ENCODE data around the gene ELP6.
A peak's percentile ranks its signal among the peaks of the same experiment; 100 is the strongest.

Gene ELP6, protein sequence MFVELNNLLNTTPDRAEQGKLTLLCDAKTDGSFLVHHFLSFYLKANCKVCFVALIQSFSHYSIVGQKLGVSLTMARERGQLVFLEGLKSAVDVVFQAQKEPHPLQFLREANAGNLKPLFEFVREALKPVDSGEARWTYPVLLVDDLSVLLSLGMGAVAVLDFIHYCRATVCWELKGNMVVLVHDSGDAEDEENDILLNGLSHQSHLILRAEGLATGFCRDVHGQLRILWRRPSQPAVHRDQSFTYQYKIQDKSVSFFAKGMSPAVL

DNA sequence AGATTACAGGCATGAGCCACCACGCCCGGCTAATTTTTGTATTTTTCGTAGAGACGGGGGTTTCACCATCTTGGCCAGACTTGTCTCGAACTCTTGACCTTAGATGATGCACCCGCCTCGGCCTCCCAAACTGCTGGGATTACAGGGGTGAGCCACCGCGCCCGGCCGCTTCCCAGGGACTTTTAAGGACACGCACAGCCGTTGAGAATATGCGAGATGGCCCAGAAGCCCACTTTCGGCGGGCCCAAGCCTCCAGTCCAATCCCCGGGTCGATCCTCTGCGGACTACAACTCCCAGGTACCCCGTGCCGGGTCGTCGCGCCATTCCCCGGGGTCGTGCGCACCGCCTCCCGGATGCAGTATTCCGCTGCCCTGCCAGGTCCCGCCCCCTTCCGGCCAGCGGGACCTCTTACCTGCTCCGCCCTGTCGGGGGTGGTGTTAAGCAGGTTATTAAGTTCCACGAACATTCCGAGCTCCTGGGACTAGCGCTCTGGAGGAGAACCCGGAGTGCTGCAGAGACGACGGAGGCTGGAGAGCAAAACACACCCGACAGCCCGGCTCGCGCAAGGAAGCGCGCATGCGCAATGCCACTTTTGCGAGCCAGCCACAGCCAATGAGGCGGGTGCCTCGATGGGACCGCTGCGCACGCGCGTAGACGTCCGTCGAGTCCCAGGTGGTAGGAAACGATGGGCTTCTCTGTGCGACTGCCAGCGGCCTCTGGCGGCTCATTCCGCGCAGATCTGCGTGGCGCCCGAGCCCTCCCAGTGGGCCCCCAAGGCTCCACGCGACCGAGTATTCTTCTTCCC is at the start of gene ELP6:
Gene ELP6 (minus strand): TSS at position 588 of the 805 bp plus-strand sequence. CDS start 122 bp downstream, at position 466.
- peak; percentile 97 for DNase-seq (ENCODE audit: low read depth)

DNA sequence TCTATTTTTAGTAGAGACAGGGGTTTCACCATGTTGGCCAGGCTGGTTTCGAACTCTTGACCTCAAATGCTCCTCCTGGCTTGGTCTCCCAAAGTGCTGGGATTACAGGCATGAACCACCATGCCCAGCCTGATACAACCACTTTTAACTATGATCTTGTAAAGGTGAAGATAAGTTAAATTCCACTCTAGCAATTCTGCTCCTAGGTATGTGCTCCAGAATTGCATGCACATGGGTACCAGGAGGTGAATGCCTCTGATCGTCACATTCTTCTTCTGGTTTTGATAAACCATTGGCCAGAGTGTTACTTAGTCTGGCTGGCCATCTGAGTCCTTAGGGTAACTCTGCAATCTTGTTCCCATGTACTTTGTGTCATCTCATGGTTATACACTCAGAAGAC is 42.8 kb upstream of the ELP6 start:
- DNase-seq (ENCODE audit: low read depth) = no peak

DNA sequence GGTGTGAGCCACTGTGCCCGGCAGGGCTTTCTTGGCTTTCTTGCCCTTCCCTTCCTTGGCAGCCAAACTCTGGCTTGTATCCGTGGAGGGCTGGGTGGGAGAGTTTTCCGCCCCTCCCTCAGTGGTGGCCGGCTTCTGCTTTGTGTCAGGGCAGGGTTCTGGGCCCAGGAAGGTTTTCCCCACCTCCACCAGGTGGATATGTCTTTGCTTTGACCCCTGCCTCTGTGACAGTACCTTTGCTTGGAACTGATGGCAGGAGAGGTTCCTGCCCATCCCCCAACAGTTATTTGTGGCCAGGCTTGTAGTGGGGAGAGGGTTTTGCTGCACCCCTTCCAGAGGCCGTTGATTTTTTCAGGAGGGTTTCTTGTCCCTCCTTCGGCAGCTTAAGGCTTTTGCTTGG is 40.8 kb upstream of the ELP6 start:
- DNase-seq (ENCODE audit: low read depth) = no peak

DNA sequence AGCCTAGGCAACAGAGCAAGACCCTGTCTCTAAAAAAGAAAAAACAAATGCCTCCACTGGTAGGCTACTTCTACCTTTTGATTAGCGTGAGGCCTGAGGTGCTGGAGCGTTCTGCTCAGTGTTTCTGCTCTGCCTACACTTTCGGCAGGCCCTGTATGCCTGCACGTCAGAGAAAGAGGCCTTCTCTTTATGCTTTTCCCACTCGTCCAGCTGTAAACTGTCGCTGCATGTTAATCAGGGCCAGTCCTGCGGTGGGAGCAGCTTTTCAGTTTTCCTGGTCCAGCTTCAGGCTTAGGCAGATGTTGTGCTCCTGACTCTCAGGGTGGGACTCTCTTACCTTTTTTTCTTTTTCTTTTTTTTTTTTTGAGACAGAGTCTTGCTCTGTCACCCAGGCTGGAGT is 39.9 kb upstream of the ELP6 start:
- DNase-seq (ENCODE audit: low read depth) = no peak

DNA sequence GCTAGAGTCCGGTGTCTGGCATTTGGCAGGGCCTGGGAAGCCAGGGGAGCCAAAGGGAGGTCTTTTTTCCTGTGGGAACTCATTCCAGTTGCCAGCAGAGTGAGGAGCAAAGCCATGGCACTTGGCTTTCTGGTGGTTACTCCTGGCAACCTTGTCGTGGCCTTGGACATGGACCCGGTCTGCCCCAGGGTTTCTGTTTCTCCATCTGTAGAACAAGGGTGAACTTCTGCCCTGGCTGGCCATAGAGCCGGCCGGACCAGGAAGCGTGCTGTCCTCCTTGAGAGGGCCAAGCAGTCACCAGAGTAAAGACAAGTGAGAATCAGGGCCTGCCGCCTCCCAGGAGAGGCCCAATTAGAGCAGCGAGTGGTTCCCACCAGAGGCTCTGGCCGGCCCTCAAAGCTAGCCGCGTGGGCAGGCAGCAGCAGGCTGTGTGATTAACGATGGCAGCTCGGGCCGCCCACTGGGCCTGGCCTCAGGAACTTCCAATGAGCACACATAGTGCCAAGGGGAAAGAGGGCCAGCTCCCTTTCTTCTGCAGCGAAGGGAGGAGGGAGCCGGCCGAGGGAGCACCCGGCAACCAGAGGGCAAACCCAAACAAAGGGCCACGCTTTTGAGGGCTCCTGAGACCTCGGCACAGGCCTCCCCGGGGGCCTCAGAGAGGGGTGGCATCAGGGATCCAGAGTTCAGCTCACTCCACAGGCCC is 29.1 kb upstream of the ELP6 start:
- DNase-seq (ENCODE audit: low read depth) = no peak

DNA sequence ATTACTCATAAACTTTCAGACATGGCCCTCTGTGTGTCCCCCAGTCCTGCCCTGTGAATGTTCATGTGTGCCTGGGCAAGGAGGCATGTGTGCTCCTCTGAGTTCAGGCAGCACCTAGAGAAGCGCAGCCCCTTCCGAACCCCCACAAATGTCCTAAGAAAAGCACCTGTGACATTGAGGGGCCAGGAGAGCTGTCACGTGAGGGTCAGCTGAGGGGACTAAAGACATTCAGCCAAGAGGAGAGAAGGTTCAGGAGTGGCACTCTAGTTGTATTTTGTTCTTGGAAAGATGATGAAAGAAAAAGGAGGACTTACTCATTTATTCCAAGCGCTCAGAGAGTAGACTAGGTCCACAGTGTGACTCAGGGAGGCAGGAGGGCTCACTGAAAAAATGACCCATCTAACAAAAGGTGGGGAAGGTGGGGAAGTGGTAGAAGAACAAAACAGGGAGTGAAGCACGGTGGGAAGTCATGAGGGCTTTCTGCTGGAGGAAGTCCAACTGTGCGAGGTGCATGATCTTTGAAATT is 28.1 kb upstream of the ELP6 start:
- no peak for DNase-seq (ENCODE audit: low read depth)

DNA sequence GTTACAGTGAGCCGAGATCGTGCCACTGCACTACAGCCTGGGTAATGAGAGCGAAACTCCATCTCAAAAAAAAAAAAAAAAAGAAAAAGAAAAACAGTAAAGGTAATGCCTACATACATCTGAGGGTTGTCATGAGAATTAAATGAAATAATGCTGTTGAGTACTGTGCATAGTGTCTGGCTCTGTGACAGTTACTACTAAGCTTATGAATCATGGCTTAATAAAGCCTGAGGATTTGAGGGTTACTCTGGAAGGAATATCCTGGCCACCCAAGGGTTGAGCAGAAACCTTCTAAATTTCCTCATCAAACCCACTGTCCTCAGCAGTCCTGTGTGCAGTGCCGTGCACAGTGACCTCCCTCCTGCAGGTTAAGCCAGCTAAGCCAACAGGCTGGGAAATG is 26.8 kb upstream of the ELP6 start:
- peak; percentile 13 for DNase-seq (ENCODE audit: low read depth)

DNA sequence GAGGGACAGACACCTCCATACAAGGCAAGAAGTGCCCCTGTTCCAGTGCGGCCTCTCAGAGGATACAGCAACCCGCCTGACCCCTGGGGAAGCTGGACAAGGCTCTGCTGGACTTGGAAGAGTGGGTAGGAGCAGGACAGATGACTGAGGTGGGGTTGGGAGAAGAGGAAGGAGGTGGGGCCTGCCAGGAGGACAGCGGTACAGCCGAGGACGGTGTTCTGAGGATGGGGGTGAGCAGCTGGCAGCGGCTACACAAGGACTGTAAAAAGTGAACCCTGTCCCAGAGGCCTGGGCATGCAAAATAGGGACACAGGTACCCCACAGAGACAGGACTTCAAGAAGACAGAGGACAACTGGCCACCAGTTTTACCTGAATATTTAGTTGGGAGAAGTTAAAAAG is 23.5 kb upstream of the ELP6 start:
- DNase-seq (ENCODE audit: low read depth) = no peak

DNA sequence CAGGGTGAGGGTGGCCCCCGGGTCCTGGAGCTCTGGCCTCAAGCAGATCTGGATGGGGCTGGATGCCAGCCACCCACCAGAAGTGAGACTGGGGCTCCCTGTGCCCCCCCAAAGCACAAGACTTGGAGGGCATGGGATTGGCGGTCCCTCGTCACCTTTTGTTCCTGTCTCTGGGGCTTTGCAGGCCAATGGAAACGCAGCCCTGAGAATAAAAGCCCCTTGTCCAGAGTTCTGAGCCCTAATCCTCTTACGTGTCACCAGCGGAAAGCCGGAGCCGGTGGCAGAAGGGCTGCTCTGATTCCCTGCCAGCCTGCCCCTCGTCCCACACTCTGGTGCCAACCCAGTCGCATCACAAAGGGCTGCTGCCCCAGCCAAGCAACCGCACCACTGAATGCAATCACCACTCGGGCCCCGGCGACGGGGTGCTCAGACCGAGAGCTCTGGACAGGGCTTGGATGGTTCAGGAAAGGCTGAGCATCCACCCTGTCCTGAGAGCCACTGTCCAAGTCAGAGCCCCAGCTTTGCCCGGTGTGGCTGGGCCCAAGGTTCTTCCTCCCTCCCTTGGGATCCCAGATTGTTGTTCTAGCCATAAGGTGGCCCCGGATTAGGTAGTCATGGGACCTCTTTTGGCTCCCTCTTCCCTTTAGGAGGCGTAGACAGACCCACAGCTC is 22.8 kb upstream of the ELP6 start:
- DNase-seq (ENCODE audit: low read depth) = no peak

DNA sequence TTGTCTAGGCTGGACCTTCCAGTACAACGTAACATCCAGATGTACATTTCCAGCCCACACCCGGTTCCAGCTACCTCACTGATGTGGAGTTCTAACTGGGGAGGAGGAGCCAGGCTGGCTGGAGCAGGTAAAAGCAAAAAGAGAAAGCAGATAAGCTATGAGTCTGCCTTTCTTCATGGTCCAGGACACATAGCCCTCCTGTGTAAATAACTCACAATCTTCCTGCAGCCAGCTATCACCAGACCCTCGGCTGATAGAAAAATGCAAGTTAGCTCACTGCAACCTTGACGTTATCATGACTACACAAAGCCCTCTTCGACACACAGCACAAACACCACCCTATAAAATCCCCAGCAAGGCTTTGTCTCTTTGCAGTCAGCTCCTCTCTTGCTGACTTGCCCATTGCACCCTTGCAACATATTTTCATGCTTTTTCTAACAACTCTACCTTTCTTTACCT is 20.5 kb upstream of the ELP6 start:
- DNase-seq (ENCODE audit: low read depth) = no peak

DNA sequence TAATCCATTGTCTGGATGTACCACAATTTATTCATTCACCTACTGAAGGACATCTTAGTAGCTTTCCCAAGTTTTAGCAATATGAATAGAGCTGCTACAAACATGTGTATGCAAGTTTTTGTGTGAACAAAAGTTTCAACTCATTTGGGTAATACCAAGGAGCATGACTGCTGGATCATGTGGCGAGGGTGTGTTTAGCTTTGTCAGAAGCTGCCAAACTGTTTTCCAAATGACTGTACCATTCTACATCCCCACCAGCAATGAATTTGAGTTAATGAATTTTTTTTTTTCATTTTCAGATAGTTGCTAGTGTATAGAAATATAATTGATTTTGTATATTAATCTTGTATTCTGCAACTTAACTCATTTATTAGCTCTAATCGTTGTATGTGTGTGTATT is 20.0 kb upstream of the ELP6 start:
- no peak for DNase-seq (ENCODE audit: low read depth)

DNA sequence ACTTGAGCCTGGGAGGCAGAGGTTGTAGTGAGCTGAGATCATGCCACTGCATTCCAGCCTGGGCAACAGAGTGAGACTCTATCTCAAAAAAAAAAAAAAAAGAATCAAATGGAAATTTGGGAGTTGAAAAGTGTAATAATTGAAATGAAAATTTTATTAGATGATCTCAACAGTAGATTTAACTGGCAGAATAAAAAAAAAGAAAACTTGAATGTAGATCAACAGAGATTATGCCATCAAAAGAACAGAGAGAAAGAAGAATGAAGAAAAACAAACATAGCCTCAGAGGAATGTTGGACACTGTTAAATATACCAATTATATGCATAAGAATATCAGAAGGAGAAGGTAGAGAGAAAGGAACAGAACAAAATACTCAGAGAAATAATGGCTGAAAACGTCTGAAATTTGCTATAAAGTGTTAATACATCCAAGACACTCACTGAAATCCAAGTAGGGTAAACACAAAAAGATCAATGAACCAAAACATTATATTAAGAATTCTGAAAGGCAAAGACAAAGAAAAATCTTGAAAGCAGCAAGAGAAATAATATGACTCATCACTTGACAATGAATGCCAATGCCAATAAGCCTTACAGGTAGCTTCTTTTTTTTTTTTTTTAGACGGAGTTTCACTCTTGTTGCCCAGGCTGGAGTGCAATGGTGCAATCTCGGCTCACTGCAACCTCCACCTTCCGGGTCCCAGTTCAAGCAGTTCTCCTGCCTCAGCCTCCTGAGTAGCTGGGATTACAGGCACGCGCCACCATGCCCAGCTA is 14.6 kb upstream of the ELP6 start:
- no peak for DNase-seq (ENCODE audit: low read depth)

DNA sequence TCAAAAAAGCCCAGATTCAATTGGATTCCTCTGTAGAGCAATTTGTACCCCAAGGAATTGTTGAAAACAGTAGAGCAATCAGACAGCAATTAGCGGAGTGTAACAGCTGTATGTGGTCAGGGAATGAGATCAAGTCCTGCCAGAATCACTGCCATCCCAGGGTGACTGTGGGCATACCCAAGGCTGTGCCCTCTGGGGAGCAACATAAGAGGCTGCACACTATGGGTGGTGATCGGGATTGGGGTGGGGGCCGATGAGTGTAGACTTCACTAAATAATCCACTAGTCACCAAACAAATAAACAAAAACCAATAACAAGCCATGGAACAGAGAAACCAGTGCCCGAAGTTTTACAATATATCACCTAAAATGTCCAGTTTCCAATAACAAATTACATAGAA is 12.1 kb upstream of the ELP6 start:
- no peak for DNase-seq (ENCODE audit: low read depth)

DNA sequence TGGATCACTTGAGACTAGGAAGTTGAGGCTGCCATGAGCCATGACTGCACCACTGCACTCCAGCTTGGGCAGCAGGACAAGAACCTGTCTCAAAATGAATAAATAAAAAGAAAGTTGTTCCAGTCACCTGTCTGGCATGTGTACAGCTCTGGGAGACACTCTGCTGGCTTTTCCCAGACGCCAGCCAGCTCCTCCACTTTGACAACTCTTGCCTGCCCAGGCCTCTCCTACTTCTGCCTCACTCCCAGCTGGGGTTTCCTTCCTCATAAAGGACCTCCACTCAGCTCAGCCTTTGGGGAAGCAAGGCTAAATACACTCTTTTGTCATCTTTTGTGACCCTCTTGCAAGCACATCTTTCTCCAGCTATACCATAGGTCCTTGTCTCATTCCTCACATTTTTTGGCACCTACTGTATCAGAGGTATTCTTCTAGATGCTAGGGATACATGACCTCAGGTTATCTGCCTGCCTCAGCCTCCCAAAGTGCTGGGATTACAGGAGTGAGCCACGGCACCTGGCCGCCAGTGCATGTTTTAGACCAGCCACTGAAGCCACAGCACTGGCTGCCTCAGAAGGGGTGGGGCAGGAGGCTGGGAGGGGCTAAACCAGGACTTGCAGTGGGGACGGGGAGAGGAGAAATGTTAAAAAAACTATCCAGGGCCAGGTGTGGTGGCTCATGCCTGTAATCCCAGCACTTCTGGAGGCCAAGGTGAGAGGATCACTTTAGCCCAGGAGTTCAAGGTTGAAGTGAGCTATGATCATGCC is 10.0 kb upstream of the ELP6 start:
- no peak for DNase-seq (ENCODE audit: low read depth)

DNA sequence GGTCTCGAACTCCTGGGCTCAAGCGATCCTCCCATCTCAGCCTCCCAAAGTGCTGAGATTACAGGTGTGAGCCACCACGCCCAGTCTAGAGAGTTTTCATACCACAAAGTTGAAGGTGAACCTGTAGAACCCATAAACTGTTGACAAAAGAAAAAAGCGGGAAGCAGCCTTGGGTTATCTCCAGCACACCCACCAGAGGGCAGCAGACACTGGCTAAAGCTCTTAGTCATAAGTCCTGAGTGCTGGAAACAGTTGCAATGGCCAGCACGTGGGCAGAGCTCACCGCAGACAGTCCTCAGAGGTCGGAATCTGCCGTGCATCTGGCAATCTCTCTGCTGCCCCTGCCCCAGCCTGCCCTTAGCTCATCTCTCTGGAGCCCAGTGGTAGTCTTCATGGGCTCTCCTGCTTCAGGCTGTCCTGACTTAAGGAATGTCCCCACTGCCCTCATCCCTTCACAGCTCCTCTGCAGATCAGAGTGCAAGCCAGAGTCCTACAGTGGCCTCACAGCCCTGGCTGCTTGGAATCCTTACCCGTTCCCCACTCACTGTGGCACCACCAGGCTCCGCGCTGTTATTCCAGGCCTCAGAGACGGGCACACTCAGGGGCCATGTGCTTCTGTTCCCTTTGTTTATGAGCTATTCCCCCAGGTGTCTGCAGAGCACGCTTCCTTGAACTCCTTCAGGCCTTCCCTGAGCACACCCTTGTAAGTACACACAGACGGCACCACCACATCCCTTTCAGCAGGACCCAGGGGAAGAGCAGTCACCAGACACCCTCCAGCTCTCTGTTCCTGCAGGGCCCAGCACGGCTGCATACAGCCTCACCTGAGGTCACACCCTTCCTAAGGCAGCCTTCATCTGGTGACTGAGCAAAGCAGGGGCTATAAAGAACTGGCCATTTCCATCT is 8.8 kb upstream of the ELP6 start:
- DNase-seq (ENCODE audit: low read depth) = peak; percentile 89

DNA sequence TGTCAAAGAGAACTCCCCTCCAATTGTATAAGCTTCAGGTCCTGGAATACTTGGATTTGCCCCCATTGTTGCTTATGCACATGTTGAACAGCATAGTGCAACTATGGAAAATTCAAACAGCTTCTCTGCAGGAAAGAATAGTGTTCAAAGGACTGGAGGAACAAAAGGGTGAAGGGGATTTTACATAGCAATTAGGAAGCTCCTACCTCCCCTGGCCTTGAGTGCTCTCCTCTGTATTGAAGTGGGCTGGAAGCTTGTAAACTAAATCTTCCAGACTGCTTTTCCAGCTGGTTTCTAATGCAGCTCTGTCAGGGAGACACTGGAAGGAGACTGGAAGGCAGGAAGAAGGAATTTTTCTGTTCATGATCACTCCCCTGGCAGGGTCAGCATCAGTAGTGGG is 7.2 kb upstream of the ELP6 start:
- DNase-seq (ENCODE audit: low read depth) = no peak

DNA sequence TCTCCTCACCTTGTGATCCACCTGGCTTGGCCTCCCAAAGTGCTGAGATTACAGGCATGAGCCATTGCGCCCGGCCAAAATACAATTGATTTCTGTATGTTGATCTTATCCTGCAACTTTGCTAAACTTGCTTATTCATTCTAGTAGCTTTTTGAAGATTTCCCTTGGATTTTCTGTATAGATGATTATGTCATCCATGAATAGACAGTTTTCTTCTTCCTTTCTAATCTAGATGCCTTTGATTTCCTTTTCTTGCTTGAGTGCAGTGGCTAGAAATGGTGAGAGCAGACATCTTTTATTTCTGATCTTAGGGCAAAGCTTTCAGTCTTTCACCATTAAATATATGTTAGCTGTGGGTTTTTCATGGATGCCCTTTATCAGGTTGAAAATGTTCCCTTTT is 4.4 kb upstream of the ELP6 start:
- no peak for DNase-seq (ENCODE audit: low read depth)

DNA sequence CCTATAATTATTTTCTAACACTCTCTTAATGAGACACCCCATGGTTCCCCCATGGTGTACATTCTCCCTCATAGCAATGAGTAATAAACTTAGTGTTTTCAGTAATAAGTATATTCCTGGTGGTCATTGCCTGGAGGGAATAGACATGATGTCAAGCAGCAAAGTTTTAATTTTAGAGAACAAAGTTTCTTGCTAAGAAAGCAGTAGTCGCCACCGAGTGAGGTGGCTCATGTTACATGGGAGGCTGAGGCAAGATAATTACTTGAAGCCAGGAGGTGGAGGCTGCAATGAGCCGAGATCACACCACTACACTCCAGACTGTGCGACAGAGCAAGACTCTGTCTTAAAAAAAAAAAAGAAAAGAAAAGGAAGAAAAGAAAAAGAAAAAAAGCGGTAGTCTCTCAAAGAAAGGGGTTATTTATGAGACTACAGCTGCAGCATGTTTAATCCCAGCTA is 2.4 kb upstream of the ELP6 start:
- peak; percentile 13 for DNase-seq (ENCODE audit: low read depth)

DNA sequence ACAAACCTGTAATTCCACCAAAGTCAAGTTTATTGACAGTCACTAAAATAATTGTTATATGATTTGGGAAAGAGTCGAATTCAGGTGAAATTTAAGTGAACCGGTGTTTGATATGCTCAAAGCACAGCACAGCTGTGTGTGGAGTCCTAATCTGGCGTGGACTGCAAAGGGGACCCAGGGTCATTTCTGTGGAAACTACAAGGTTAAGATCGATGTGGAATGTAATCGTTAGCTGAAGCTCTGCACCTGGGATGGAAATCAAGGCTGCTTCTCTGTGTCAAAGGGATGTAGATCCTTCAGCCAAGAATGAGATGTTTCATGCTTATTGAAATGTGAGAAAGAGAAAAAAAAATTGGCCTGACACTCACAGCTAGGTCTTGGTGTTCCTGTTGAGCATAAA is 1.6 kb upstream of the ELP6 start:
- DNase-seq (ENCODE audit: low read depth) = no peak

Measured in EH (cell line).